Measurements from ENCODE around the gene CACNB2. TPM values are rescaled to one million over a fixed set of nuclear protein-coding genes. Genes with fewer than 3 reads are reported as not detected.

CACNB2 gene
- total and polyA plus RNA-seq, 2 experiments from 2014 or later = 4.6 to 5.3 TPM

- Histone ChIP-seq H3K4me1 (ENCODE audit: insufficient read depth) (peaks cover under 1% of the 10 kb centered on the region), H3K36me3 (replicated peaks; ENCODE audit: insufficient read depth, low read depth) (no peaks in the 10 kb centered on the region), H3K79me2 (no peaks in the 10 kb centered on the region), H3K4me2 (no peak overlapping the region), H3K9me3 (ENCODE audit: low read depth) (no peaks in the 10 kb centered on the region), H3K4me3 (no peak overlapping the region), H3K9me2 (replicated peaks; ENCODE audit: insufficient read depth) (no peaks in the 10 kb centered on the region), H4K20me1 (ENCODE audit: insufficient read depth, poor library complexity, severe bottlenecking) (no peaks in the 10 kb centered on the region), H3K27me3 (no peaks in the 10 kb centered on the region), H2AFZ (no peak overlapping the region), H3K27ac (no peak overlapping the region)
- TF ChIP-seq EZH2phosphoT487 (IDR thresholded peaks at IDR 0.05; ENCODE audit: low read depth, severe bottlenecking, unreplicated experiment) (no peak), CTCF (IDR thresholded peaks at IDR 0.05; ENCODE audit: poor library complexity) (peak; percentile 72)
- DNase-seq (ENCODE audit: low spot score) = peak; percentile 43
- WGBS (ENCODE audit: low lambda C conversion rate, missing lambda C conversion rate) = 43% methylated on average over 2 of the region's 2 CpGs
These were observed 76.3 kb downstream of the CACNB2 start for GRCh38 chr10:18216482-18216881.

- no peaks in the 10 kb centered on the region for H3K9me2 ChIP-seq (replicated peaks; ENCODE audit: insufficient read depth)
- DNase-seq (ENCODE audit: low spot score) = no peak
- no peaks in the 10 kb centered on the region for H3K36me3 ChIP-seq (replicated peaks; ENCODE audit: insufficient read depth, low read depth)
- no peak for TF ChIP-seq EZH2phosphoT487 (IDR thresholded peaks at IDR 0.05; ENCODE audit: low read depth, severe bottlenecking, unreplicated experiment)
- no peak for TF ChIP-seq EZH2 (IDR thresholded peaks at IDR 0.05; ENCODE audit: borderline replicate concordance)
- no peak for TF ChIP-seq CTCF (IDR thresholded peaks at IDR 0.05; ENCODE audit: poor library complexity)
- WGBS (ENCODE audit: low lambda C conversion rate, missing lambda C conversion rate) = 88% methylated on average over 2 of the region's 2 CpGs
- H3K4me1 ChIP-seq (ENCODE audit: insufficient read depth) = no peaks in the 10 kb centered on the region
- H3K4me3 ChIP-seq = no peak overlapping the region
- no peaks in the 10 kb centered on the region for H3K27me3 ChIP-seq
- H3K79me2 ChIP-seq = no peaks in the 10 kb centered on the region
- H3K4me2 ChIP-seq = no peak overlapping the region
- H3K27ac ChIP-seq = no peak overlapping the region
- H3K9me3 ChIP-seq (ENCODE audit: low read depth) = no peaks in the 10 kb centered on the region
- H2AFZ ChIP-seq = no peak overlapping the region
- H4K20me1 ChIP-seq (ENCODE audit: insufficient read depth, poor library complexity, severe bottlenecking) = no peaks in the 10 kb centered on the region
These were observed 77.4 kb downstream of the CACNB2 start for GRCh38 chr10:18217577-18217976.

- TF ChIP-seq EZH2 (IDR thresholded peaks at IDR 0.05; ENCODE audit: borderline replicate concordance) (no peak), CTCF (IDR thresholded peaks at IDR 0.05; ENCODE audit: poor library complexity) (no peak)
- Histone ChIP-seq H3K36me3 (replicated peaks; ENCODE audit: insufficient read depth, low read depth) (no peaks in the 10 kb centered on the region), H3K4me2 (no peak overlapping the region), H3K27ac (no peak overlapping the region), H3K27me3 (no peaks in the 10 kb centered on the region), H3K9me3 (ENCODE audit: low read depth) (no peaks in the 10 kb centered on the region), H4K20me1 (ENCODE audit: insufficient read depth, poor library complexity, severe bottlenecking) (no peaks in the 10 kb centered on the region), H3K9me2 (replicated peaks; ENCODE audit: insufficient read depth) (no peaks in the 10 kb centered on the region), H2AFZ (no peak overlapping the region), H3K4me1 (ENCODE audit: insufficient read depth) (no peaks in the 10 kb centered on the region), H3K79me2 (no peaks in the 10 kb centered on the region), H3K4me3 (no peak overlapping the region)
- 93% methylated on average over 1 of the region's 1 CpG for WGBS (ENCODE audit: low lambda C conversion rate, missing lambda C conversion rate)
- DNase-seq (ENCODE audit: low spot score) = no peak
These were observed 78.9 kb downstream of the CACNB2 start for GRCh38 chr10:18219146-18219545.

GRCh38 chr10:18221123-18221522, 80.9 kb downstream of the CACNB2 start:
- WGBS (ENCODE audit: low lambda C conversion rate, missing lambda C conversion rate) = 86% methylated on average over 4 of the region's 4 CpGs
- Histone ChIP-seq H3K9me2 (replicated peaks; ENCODE audit: insufficient read depth) (no peaks in the 10 kb centered on the region), H3K4me1 (ENCODE audit: insufficient read depth) (no peaks in the 10 kb centered on the region), H2AFZ (no peak overlapping the region), H3K27ac (no peak overlapping the region), H3K4me2 (no peak overlapping the region), H3K9me3 (ENCODE audit: low read depth) (no peaks in the 10 kb centered on the region), H3K79me2 (no peaks in the 10 kb centered on the region), H4K20me1 (ENCODE audit: insufficient read depth, poor library complexity, severe bottlenecking) (no peaks in the 10 kb centered on the region), H3K36me3 (replicated peaks; ENCODE audit: insufficient read depth, low read depth) (no peaks in the 10 kb centered on the region), H3K27me3 (no peaks in the 10 kb centered on the region), H3K4me3 (no peak overlapping the region)
- no peak for DNase-seq (ENCODE audit: low spot score)
- TF ChIP-seq EZH2phosphoT487 (IDR thresholded peaks at IDR 0.05; ENCODE audit: low read depth, severe bottlenecking, unreplicated experiment) (no peak), CTCF (IDR thresholded peaks at IDR 0.05; ENCODE audit: poor library complexity) (no peak), EZH2 (IDR thresholded peaks at IDR 0.05; ENCODE audit: borderline replicate concordance) (no peak)

Data from hepatocyte (in vitro differentiated cells).